Glutamatergic neuron (in vitro differentiated cells): ENCODE measurements around the gene WASL. TPM values are rescaled to one million over a fixed set of nuclear protein-coding genes. Genes with fewer than 3 reads are reported as not detected.
"Not testable (repeated sequence)": the region's sequence is repeated elsewhere in the genome, so short reads cannot be mapped to it uniquely, and the experiment has no call there.

Source experiments
- DNase-seq: peaks from one replicate; pipeline ENCODE4 v3.0.0; 2022
- H3K27ac Mint-ChIP-seq: one replicate; pipeline ENCODE4 v1.8.0; 2020; ENCODE audit warnings: mild to moderate bottlenecking, mixed read lengths, inconsistent platforms; ENCODE audit not compliant: unreplicated experiment
- H3K27me3 Mint-ChIP-seq: one replicate; pipeline ENCODE4 v1.8.0; 2020; ENCODE audit warnings: mild to moderate bottlenecking, moderate library complexity, mixed read lengths, inconsistent platforms; ENCODE audit not compliant: unreplicated experiment
- H3K36me3 Mint-ChIP-seq: one replicate; pipeline ENCODE4 v1.8.0; 2020; ENCODE audit warnings: mild to moderate bottlenecking, mixed read lengths, inconsistent platforms; ENCODE audit not compliant: unreplicated experiment
- H3K4me1 Mint-ChIP-seq: one replicate; pipeline ENCODE4 v1.8.0; 2020; ENCODE audit warnings: mild to moderate bottlenecking, low read depth, mixed read lengths, inconsistent platforms; ENCODE audit not compliant: unreplicated experiment
- H3K4me3 Mint-ChIP-seq: one replicate; pipeline ENCODE4 v1.8.0; 2020; ENCODE audit warnings: mild to moderate bottlenecking, mixed read lengths, inconsistent platforms; ENCODE audit not compliant: unreplicated experiment
- H3K9me3 Mint-ChIP-seq: one replicate; pipeline ENCODE4 v1.8.0; 2020; ENCODE audit warnings: mild to moderate bottlenecking, moderate library complexity, mixed read lengths, inconsistent platforms; ENCODE audit not compliant: unreplicated experiment
- CTCF ChIP-seq: fragments of 200-600 bp; sonication (generic); IDR thresholded peaks from one replicate; pipeline ENCODE4 v1.5.0; 2021; ENCODE audit not compliant: partially characterized antibody, unreplicated experiment
- total RNA-seq: library from RNA; stranded (reverse); fragmentation: NEBNext Ultra II Directional; extraction: Animal tissue kit (Norgen Biotek cat#: 25700); gene quantifications from one replicate; pipeline ENCODE4 v1.2.1, GENCODE V29; 2021; ENCODE audit not compliant: unreplicated experiment

WASL gene
- total RNA-seq, 1 donor from 2014 or later: 33.0 TPM

- no peak for TF ChIP-seq CTCF
- no peaks in the 10 kb centered on the region for H3K27me3 Mint-ChIP-seq
- H3K9me3 Mint-ChIP-seq: no peaks in the 10 kb centered on the region
- no peak overlapping the region for H3K27ac Mint-ChIP-seq
- DNase-seq: no peak
- H3K36me3 Mint-ChIP-seq: no peaks in the 10 kb centered on the region
- H3K4me1 Mint-ChIP-seq: no peaks in the 10 kb centered on the region
- no peak overlapping the region for H3K4me3 Mint-ChIP-seq
Measured at GRCh38 chr7:123787220-123788007, 38.6 kb upstream of the WASL start.

GRCh38 chr7:123784263-123784662 lies 35.5 kb upstream of the WASL start:
- Mint-ChIP-seq H3K4me3 (no peak overlapping the region), H3K36me3 (no peaks in the 10 kb centered on the region), H3K27me3 (peaks cover 3% of the 10 kb centered on the region), H3K9me3 (peaks cover 2% of the 10 kb centered on the region), H3K4me1 (peaks cover 4% of the 10 kb centered on the region), H3K27ac (no peak overlapping the region)
- TF ChIP-seq CTCF: no peak
- no peak for DNase-seq

- no peak for DNase-seq
- peaks cover 2% of the 10 kb centered on the region for H3K9me3 Mint-ChIP-seq
- H3K4me3 Mint-ChIP-seq: no peak overlapping the region
- H3K27me3 Mint-ChIP-seq: peaks cover 3% of the 10 kb centered on the region
- peaks cover 4% of the 10 kb centered on the region for H3K4me1 Mint-ChIP-seq
- no peak for TF ChIP-seq CTCF
- no peaks in the 10 kb centered on the region for H3K36me3 Mint-ChIP-seq
- H3K27ac Mint-ChIP-seq: no peak overlapping the region
Measured at GRCh38 chr7:123783820-123784219, 35.0 kb upstream of the WASL start.

GRCh38 chr7:123782071-123782798 lies 33.4 kb upstream of the WASL start:
- Mint-ChIP-seq H3K9me3 (peaks cover 2% of the 10 kb centered on the region), H3K4me1 (peaks cover 4% of the 10 kb centered on the region), H3K4me3 (no peak overlapping the region), H3K27ac (no peak overlapping the region), H3K27me3 (peaks cover 3% of the 10 kb centered on the region), H3K36me3 (no peaks in the 10 kb centered on the region)
- TF ChIP-seq CTCF: no peak
- DNase-seq: no peak

GRCh38 chr7:123780472-123780871 lies 31.7 kb upstream of the WASL start:
- Mint-ChIP-seq H3K4me3 (peak overlapping the region; percentile 49), H3K27ac (peak overlapping the region; percentile 75)
- not testable (repeated sequence) for H3K9me3 Mint-ChIP-seq, H3K36me3 Mint-ChIP-seq, H3K27me3 Mint-ChIP-seq, H3K4me1 Mint-ChIP-seq, DNase-seq
